GM12865 (cell line): ENCODE results near the gene ANTXRL.
"Not testable (repeated sequence)": the region's sequence is repeated elsewhere in the genome, so short reads cannot be mapped to it uniquely, and the experiment has no call there.

Source experiments
- DNase-seq: peaks from one replicate; pipeline ENCODE4 v3.0.0; 2010; ENCODE audit warnings: low read depth
- H3K4me3 ChIP-seq: 2 replicates; pipeline ENCODE4 v1.5.1; 2011; ENCODE audit warnings: mild to moderate bottlenecking, low read depth, low read length, control low read depth
- CTCF ChIP-seq: IDR thresholded peaks from 2 replicates; pipeline ENCODE4 v1.5.1; 2011; ENCODE audit warnings: low read length, control low read depth, low read depth, inconsistent platforms; ENCODE audit not compliant: insufficient read depth; ENCODE audit errors: missing control alignments

ANTXRL gene

GRCh38 chr10:46267132-46267985 lies 19.4 kb upstream of the ANTXRL start:
- no peak for DNase-seq
- no peak overlapping the region for H3K4me3 ChIP-seq
- TF ChIP-seq CTCF = no peak

- no peak for TF ChIP-seq CTCF
- peak; percentile 78 for DNase-seq
These were observed 18.5 kb upstream of the ANTXRL start for GRCh38 chr10:46268076-46268881.

GRCh38 chr10:46269554-46270053 lies 17.2 kb upstream of the ANTXRL start:
- DNase-seq = peak; percentile 76
- H3K4me3 ChIP-seq = peak overlapping the region; percentile 64

More at GRCh38 chr10:46268076-46268881, 18.5 kb upstream of the ANTXRL start:
- H3K4me3 ChIP-seq = peak overlapping the region; percentile 64

DNA sequence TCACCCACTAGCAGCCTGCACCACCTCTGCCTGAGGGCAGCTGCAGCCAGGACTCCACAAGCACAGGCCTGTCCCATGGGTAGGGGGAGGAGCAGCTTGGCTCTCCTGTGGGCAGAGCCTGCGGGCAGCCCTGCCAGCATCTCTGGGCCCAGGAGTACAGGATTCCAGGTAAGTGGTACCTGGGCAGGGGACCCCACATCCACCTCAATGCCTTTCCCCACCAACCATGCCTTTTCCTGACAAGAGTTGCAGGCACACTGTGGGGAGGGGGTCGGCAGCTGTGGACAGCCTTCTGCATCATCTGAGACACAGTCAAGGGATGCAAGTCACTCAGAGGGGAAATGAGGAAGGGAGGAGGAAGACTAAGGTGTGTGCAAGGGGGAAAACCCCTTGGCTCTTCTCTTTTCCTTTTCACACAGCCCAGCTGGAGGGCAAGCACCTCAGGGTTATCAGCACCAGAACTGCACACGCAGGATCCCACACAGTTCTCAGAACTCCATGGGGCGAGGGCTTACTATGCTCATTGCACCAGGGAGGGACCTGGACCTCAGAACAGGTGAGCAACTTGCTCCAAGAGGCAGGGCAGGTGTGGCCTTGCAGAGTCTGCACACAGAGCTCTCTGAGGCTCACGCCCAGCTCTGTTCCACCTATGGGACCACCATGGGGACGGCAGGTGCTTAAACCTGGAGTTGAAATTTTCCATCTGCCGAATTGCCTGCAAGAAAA lies 16.5 kb upstream of the ANTXRL start:
- no peak for TF ChIP-seq CTCF
- no peak for DNase-seq
- H3K4me3 ChIP-seq = no peak overlapping the region

DNA sequence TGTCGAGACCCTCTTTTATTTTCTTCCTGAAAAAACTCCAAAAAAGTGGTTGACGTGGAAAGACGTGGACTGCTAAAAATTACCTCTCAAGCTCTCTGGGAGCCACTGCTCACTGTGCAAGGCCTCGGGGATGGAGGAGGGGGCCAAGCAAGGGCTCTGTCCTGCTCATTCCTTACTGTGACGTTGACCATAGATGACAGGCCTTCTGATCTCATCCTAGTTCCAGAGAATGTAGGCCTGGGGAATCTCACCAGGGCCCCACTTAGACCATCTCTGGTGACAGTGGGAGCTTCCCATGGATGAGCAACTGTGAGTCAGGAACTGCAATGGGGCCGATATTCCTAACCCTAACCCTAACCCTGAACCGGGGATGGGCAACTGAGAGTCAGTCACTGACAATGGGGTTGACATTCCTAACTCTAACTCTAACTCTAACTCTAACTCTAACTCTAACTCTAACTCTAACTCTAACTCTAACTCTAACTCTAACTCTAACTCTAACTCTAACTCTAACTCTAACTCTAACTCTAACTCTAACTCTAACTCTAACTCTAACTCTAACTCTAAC lies 15.8 kb upstream of the ANTXRL start:
- DNase-seq, H3K4me3 ChIP-seq: not testable (repeated sequence)

DNA sequence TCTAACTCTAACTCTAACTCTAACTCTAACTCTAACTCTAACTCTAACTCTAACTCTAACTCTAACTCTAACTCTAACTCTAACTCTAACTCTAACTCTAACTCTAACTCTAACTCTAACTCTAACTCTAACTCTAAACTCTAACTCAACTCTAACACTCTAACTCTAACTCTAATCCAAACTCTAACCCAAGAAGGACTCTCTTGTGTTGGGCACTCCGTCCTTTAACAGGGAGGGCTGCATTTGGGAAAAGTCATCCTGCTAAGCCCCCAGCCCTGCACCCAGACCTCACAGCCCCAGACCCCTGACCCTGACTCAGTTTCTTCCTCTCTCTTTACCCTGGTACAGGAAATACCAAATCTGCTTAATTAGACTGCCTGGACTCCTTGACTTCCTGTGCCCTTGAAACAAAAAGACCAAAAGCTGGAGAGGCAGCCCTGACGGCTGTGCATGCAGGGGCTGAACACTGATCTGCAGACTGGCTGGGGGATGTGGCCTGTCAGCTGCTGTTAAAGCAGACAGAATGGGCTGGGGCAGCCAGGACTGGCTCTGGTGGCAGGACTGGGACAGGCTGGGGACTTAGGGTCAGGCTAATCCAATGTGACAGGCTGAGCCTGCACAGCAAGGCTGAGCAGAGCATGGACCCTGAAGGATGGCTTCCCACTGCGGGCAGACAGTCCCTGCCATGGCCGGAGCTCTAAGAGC lies 14.8 kb upstream of the ANTXRL start:
- DNase-seq, H3K4me3 ChIP-seq: not testable (repeated sequence)

- no peak overlapping the region for H3K4me3 ChIP-seq
- no peak for DNase-seq
- no peak for TF ChIP-seq CTCF
These were observed 13.9 kb upstream of the ANTXRL start for GRCh38 chr10:46272863-46273415.
